GM19239 (cell line): Measurements from ENCODE around the gene SH3BP2.
A peak's percentile ranks its signal among the peaks of the same experiment; 100 is the strongest.

Source experiments
- DNase-seq: peaks from one replicate; pipeline ENCODE4 v3.0.0; 2011; ENCODE audit warnings: low spot score; ENCODE audit not compliant: insufficient read length
- FAIRE-seq: peaks from 2 replicates; lab custom pipeline; 2011; peaks lifted over from hg19 to GRCh38; lab: Jason Lieb, UNC

SH3BP2 gene

DNA sequence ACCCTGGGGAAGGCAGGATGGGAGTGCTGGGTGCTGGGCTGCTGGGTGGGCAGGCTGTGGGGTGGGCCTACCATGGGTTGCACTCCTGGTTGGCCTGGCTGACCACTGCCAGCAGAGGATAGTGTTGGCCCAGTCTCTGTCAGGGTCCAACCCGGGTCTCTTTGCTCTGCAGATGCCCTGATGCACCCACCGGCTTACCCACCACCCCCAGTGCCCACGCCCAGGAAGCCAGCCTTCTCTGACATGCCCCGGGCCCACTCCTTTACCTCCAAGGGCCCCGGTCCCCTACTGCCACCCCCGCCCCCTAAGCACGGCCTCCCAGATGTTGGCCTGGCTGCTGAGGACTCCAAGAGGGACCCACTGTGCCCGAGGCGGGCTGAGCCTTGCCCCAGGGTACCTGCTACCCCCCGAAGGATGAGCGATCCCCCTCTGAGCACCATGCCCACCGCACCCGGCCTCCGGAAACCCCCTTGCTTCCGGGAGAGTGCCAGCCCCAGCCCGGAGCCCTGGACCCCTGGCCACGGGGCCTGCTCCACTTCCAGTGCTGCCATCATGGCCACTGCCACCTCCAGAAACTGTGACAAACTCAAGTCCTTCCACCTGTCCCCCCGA lies 36.5 kb downstream of the SH3BP2 start:
- no peak for FAIRE-seq
- no peak for DNase-seq

DNA sequence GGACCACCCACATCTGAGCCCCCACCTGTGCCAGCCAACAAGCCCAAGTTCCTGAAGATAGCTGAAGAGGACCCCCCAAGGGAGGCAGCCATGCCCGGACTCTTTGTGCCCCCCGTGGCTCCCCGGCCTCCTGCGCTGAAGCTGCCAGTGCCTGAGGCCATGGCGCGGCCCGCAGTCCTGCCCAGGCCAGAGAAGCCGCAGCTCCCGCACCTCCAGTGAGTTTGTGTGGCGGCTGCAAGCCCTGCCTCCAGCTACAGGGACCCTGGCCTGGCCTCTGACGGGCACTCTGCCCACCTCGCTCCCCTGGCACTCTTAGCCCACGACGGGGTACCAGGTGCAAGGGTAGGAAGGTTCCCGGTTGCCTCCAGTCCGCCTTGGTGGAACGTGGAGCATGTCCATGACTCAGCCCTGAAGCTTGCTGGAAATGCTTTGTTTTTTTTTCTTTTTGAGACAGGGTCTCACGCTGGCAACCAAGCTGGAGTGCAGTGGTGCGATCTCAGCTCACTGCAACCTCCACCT lies 37.1 kb downstream of the SH3BP2 start:
- DNase-seq (no peak), FAIRE-seq (no peak)

DNA sequence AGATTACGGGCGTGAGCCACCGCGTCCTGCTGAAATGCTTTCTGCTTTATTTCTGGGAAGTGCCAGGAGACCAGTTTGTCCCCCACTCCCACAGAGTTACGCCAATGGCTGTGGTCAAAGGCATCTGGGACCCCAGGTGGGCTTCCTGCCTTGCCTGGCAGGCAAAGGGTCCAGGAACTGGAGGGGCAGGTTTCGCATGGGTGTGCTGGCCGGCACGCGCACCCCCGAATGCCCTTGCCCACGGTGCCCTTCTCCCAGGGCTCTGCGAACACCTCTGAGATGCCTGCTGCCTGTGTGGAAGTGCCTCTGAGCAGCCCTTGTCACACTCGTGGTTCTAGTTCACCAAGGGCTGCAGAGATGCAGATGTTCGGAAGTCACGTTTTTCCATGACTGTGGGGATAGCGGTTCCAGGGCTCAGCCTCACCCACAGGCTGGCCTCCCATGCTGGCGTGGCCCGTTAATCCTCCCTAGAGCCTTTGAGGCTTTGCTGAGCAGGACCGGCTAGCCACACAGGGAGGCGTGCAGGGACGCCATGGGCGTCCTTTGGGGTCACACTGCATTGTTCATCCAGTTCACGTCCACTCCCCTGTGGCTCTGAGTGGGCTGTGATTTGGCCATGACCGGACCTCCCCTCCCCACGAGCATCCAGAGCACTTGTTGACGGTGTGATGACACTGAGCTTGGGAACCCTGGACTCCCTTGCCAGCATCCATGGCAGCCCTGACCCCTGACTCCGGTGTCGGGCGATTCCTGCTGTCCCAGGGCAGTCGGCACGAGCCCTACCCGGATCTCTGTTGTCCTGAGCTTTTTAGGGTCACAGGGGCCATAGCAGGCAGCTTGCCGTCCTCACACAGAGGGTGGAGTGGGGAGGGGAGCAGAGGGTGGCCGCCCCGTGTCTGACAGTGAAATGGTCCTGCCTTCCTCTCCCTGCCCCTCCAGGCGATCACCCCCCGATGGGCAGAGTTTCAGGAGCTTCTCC lies 38.0 kb downstream of the SH3BP2 start:
- no peak for FAIRE-seq
- no peak for DNase-seq

DNA sequence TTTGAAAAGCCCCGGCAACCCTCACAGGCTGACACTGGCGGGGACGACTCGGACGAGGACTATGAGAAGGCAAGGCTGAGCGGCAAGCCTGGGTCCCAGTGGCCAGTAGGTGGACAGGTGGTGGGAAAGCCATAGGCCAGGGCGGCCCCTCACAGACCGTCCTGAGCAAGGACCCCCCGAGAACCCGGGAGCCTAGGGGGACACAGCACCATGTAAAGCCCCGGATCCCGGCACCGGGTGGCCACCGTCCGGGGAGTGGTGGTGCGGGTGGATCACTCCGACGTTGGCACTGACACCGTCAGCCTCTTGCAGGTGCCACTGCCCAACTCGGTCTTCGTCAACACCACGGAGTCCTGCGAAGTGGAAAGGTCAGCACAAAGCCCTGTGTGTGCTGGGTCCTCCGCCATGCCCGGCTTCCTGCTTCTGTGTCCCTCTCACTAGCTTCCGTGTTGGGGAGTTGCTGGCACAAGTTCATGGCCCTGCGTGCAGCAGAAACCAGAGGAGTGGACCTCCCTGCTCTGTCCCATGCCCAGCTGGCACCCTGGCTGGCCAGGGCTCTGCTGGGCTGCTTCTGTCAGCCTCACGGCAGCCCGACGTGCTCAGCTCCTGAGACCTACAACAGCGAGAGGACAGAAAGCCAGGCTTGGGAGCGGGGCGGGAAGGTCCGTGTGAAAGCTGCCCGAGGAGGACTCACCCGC lies 38.9 kb downstream of the SH3BP2 start:
- FAIRE-seq (no peak), DNase-seq (no peak)

DNA sequence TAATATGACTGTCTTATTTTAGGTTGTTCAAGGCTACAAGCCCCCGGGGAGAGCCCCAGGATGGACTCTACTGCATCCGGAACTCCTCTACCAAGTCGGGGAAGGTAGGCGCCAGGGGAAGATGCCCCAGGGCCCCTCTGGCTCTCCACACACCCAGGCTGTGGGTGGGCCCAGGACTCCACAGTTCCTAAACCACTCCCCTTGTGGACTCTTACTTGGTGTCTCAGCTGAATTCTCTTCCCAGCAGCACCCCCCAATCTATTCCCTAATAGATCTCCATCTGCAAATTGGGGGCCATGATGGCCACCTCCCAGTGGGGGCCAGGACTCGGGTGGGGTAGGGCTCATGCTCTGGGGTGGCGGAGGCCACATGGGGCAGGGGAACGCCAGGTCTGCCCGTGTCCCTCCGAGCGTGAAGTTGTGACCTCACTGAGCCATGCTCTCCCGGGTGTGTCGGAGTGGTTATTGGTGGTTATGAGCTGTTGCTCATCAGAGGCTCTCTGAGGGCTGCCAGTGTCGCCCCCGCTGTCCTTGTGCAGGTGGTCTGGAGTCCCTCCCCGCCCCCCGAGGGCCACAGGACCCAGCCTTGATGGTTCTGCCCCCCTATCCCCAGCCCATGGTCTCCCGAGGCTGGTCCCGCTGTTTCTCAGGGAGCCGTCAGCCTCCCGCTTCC lies 39.6 kb downstream of the SH3BP2 start:
- FAIRE-seq (peak; percentile 92), DNase-seq (peak; percentile 84)

DNA sequence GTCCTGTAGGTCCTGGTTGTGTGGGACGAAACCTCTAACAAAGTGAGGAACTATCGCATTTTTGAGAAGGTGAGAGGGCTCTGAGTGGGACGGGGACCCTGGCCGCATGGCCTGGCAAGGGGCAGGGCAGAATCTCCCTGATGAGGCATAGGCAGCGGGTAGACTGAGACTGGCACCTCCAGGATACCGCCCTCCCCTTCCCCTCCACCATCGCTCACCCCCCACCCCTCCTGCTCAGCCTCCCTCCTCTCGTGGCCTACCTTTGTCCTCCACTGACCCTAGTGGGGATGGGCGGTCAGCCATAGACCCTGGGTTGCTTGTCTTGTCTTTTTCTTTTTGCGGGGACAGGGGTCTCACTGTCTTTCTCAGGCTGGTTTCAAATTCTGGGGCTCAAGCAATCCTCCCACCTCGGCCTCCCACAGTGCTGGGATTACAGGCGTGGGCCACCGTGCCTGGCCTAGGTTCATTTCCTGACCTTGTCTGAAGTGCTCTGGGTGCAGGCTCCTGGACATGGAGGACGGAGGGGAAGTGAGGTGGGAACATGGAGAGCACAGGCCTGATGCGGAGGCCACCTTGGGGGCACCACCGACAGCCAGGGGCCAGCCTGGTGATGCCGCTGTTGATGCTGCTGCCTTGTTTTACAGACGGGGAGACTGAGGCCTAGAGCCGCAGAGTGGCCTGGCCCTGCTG lies 40.2 kb downstream of the SH3BP2 start:
- DNase-seq (no peak), FAIRE-seq (no peak)

DNA sequence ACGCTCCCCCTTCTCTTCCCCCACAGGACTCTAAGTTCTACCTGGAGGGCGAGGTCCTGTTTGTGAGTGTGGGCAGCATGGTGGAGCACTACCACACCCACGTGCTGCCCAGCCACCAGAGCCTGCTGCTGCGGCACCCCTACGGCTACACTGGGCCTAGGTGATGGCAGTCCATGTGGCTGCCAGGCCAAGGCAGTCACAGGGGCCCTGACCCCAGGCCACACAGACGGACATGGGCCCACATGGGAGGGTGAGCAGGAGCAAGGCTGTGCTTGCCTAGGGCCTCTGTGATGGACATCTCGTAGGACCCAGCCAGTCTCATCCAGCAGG lies 40.8 kb downstream of the SH3BP2 start:
- FAIRE-seq (no peak), DNase-seq (no peak)

DNA sequence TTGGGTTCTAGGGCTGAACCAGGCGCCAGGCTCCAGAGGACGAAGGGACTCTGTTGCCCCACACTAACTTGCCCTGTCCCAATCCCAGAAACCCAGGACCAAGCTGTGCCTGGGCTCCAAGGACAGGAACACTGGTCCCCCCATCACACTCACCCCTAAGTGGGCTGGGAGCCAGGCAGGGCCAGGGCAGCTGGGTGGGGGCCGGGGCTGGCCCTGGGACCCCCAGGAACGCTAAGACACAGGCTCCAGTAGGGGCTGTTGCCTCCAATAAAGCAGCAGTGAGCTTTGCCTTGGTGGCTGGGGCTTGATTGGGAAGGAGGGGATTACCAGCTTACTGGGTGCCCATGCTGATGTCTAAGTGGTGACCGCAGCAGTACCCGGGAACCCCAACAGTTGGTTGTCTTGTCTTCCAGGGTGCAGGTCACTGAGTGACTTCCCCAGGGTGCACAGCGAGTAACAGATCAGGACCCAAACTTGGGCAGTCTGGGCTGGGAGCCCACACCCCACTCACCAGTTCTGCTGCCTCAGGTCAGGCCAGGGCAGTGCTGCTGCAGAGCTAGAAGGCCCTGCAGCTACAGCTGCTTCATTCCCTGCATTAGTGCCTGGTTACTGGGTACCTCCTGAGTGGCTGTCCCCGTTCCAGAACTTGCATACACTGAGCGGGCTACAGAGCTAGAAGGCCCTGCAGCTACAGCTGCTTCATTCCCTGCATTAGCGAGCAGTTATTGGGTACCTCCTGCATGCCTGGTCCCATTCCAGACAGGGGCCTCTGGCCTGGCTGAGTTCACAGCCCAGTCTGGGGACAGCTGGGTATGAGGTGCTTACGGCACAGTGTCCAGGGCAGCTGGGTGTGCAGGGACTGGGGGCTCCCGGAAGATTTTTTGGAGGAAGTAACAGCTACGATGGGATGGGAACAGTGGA lies 41.4 kb downstream of the SH3BP2 start:
- DNase-seq (no peak), FAIRE-seq (no peak)

DNA sequence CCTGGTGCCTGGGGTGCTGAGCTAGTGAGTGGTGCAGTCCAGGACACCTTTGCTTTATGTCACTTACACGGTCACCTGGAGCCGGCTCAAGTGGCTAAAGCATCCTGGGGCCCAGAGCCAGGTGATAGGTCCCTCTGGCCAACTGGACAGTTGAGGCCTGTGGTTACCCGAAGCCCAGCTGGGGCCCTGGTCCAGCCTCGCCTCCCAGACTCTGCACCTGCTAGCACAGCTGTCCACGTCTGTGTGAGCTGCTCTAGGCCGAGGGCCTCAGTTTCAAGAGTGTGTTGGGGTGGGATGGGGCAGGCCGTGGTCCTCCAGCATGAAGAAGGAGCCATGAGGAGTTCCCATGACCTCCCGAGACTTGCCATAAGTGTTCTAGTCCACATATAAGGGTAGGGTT lies 43.1 kb downstream of the SH3BP2 start:
- FAIRE-seq: no peak
- DNase-seq: no peak

DNA sequence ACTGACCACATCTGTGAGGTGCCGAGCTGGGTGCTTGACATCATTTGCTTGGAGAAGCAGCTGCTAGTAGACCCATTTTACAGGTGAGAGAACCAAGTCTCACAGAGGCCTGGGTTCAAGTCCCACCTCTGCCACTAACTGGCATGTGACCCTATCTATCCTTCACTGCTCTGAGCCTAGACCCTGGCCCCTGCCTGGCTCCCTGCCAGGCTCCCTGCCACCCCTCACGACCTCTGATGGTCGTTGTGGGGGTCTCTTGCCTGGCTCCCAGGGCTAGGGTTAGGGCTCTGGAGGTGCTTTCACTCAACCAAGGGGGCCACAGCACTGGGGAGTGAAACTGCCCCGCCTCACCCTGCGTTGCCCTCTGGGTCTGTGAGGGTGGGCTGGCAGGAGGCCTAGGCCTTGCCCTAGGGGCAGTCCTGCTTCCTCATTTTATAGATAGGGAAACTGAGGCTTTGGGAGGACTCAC lies 43.5 kb downstream of the SH3BP2 start:
- DNase-seq (no peak), FAIRE-seq (no peak)

DNA sequence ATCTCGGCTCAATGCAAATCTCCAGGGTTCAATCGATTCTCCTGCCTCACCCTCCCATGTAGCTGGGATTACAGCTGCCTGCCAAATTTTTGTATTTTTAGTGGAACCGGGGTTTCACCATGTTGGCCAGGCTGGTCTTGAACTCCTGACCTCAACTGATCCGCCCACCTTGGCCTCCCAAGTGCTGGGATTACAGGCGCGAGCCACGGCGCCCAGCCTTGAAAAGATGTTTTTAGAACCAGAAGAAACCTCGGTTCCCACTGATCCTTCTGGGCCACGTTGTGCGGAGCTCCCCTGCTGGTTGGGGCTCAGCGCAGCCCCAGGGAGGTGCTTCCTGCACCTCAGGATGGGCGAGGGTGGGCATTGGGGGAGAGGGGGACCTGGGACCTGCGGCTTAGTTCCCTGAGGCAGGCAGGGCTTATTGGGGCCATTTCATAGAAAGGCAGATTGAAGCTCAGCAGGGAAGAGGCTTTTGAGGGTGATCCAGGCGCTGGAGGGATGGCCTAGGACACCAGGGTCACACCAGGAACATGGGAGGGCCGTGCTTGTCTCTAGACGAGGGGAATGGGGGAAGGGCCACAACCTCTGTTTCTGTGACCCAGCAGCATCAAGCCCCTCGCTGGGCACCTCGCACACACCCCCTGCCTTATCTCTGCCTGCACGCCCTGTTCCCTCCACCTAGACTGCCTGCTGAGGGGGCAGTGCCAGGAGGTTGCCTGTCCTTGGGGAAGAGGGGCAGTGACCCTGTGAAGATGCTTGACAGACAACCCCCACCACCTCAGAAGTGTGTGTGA lies 44.4 kb downstream of the SH3BP2 start:
- FAIRE-seq: no peak
- DNase-seq: no peak

DNA sequence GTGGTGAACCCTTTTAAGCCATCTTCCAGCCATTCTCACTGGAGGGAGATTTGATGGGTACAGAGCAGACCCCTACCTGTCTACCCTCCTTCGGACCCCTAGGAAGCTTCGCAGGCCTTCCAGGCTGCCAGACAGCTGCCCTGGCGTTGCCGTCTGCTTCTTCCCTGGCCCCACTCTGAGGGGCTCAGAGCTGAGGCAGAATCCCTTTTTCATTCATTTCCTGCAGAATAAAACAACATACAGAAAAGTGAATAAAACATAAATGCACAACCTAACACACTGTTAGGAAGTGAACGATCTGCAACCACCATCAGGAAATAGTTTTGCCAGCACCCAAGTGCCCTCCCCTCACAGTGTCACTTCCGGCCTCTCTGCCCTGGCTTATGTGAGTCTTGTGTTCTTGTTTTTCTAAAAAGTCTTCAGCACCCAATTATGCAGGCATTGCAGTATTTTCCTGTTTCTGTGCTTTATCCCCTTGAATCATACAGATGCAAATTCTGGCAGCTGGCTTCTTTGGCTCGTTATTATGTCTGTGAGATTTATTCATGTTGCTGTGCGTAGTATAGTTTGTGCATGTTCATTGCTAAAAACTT lies 45.1 kb downstream of the SH3BP2 start:
- FAIRE-seq (peak; percentile 88), DNase-seq (no peak)

DNA sequence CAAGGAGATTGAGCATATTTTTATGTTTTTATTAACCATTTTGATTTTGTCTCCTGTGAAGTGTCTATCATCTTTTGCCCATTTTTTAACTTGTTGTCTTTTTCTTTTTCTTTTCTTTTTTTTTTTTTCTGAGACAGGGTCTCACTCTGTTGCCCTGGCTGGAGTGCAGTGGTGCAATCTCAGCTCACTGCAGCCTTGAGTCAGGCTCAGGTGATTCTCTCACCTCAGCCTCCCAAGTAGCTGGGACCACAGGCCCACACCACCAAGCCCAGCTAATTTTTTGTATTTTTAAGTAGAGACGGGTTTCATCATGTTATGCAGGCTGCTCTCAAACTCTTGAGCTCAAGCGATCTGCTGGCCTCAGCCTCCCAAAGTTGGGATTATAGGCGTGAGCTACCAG lies 46.2 kb downstream of the SH3BP2 start:
- no peak for FAIRE-seq

DNA sequence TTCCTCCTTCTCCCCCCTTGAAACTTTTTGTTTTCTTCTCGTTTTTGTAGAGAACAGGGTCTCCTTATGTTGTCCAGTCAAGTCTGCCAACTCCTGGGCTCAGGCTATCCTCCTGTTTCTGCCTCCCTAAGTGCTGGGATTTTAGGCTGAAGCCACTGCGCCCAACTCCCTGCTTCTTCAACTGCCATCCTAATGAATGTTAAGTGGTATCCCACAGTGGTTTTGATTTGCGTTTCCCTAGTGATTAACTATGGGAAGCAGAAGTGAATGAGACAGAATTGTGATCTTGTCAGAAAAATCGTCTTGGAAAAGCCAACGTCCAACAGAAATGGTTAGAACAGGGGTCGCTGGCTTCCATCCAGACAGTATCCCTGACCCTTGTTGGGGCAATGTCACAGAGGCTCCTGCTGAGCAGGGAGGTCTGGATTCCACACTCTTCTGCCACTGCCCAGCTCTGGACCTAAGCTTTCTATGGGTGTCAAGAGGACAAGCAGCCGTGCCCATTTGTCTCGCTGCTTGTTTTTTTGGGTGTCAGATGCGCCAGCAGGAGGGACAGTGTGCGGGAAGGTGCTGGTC lies 49.9 kb downstream of the SH3BP2 start:
- DNase-seq (no peak), FAIRE-seq (no peak)

More for the DNA sequence above, 46.2 kb downstream of the SH3BP2 start:
- DNase-seq: no peak

DNA sequence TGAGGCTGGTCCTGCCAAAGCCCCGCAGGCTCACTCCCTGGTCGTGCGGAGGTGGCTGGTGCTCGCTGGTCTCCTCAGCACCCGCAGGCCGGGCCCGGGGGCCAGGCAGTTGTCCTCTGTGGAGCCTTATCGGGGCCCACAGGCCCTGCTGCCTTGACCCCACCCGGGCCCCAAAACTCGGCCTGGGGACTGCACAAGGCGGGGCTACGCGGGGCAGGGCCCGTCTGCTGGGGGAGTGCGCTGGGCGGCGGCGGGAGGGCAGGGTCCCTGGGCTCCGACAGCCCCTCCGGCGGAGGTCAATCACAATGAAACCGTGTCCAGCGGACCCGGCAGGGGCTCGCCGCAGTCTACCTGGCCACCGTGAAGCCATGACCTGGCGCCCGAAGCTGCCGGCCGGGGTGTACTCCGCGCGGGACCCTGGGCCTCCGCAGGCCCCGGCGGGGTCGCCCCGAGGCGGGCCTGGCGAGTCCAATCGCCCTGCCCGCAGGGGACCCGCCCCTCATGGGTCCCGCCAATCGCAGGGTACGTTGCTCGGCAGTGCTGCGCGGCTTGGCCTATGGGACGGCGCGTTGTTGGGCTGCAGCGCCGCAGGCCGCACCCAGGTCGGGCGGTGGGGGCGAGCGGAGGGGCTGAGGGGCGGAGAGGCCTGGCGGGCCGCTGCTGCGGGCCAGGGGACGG lies 50.5 kb downstream of the SH3BP2 start, which contains the start of gene ADD1:
Gene ADD1 (plus strand): TSS at position 582 of the 678 bp plus-strand sequence. CDS start 32,072 bp downstream, outside the sequence.
- DNase-seq: peak; percentile 92
- FAIRE-seq: peak; percentile 98

DNA sequence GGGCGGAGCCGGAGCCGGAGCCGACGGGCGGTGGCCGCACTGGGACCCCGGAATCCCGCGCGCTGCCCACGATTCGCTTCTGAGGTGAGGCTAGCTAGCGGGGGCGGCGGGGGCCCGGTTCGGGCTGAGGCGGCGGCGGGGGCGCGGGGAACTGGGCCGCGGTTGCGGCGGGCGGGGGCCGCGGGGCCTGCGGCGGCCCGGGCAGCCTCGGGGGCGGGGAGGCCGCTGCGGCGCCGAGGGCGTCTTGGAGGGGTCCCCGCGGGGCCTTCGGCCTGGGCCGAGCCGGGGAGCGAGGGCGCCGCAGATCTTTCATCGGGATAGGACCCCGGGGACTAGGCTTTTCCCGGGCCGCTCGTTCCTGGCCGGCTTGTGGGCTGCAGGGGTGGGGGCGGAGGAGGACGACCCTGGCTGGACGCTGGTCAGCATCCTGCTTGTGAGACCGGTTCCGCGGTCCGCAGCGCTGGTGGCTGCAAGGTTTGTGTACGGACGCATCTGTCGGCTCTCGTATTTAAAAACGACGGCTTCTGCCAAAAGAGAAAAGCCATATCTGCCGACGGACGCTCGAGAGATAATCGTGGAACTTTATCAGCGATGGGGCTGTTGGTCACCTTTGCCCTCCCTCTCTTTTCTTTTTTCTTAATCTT lies 51.2 kb downstream of the SH3BP2 start:
- no peak for DNase-seq

More for the DNA sequence above, 51.2 kb downstream of the SH3BP2 start:
- no peak for FAIRE-seq
